Testis (tissue), 2 donors: ENCODE data around the gene BAK1.

Experiments used
- CTCF ChIP-seq, 3 experiments: fragments of 450-650 bp in 2 of 3; fragments of 200-600 bp in 1 of 3; sonication (generic) in 1 of 3; IDR thresholded peaks; one replicate each; pipeline ENCODE4 v1.5.1; 2016 to 2019; ENCODE audit warnings: antibody characterized with exemption in 3 of 3, mild to moderate bottlenecking in 2 of 3, moderate library complexity in 1 of 3
- POLR2A ChIP-seq: fragments of 450-650 bp; IDR thresholded peaks from one replicate; pipeline ENCODE4 v1.6.1; 2017; ENCODE audit warnings: antibody characterized with exemption, mild to moderate bottlenecking, moderate library complexity

DNA sequence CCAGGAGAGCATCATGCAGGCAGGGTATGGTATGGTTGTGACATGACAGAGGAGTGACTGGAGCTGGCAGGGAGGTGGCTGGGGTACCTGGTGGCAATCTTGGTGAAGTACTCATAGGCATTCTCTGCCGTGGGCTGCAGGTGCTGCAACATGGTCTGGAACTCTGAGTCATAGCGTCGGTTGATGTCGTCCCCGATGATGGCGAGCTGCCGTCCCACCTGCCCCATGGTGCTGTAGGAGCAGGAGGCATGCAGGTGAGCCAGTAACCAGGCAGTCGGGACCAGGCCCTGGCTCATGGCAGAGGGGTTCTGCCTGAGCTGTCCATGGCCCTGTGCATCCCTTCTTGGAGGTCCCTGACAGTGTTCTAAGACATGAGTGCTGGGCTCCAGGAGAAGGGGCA is 4.9 kb downstream of the BAK1 start:
- TF ChIP-seq CTCF (IDR thresholded peaks at IDR 0.05) (no peak), POLR2A (no peak)
